ENCODE data around the gene AMBRA1.

Gene AMBRA1

GRCh38 chr11:46478196-46478595 lies 115.6 kb downstream of the AMBRA1 start:
- no peak for TF ChIP-seq CTCF (IDR thresholded peaks at IDR 0.05; ENCODE audit: low read depth, low read length)

GRCh38 chr11:46477136-46477535 lies 116.7 kb downstream of the AMBRA1 start:
- no peak for DNase-seq (ENCODE audit: extremely low read depth, low read depth)
- TF ChIP-seq CTCF (IDR thresholded peaks at IDR 0.05; ENCODE audit: low read depth, low read length), result no peak

More at GRCh38 chr11:46478196-46478595, 115.6 kb downstream of the AMBRA1 start:
- DNase-seq (ENCODE audit: extremely low read depth, low read depth), result no peak

- no peak for DNase-seq (ENCODE audit: extremely low read depth, low read depth)
- TF ChIP-seq CTCF (IDR thresholded peaks at IDR 0.05; ENCODE audit: low read depth, low read length), result no peak
These were observed 117.8 kb downstream of the AMBRA1 start for GRCh38 chr11:46475926-46476545.

- no peak for TF ChIP-seq CTCF (IDR thresholded peaks at IDR 0.05; ENCODE audit: low read depth, low read length)
- no peak for DNase-seq (ENCODE audit: extremely low read depth, low read depth)
These were observed 118.5 kb downstream of the AMBRA1 start for GRCh38 chr11:46475051-46475925.

GRCh38 chr11:46472662-46472994 lies 121.2 kb downstream of the AMBRA1 start:
- no peak for TF ChIP-seq CTCF (IDR thresholded peaks at IDR 0.05; ENCODE audit: low read depth, low read length)

GRCh38 chr11:46471943-46472661 lies 121.7 kb downstream of the AMBRA1 start:
- TF ChIP-seq CTCF (IDR thresholded peaks at IDR 0.05; ENCODE audit: low read depth, low read length), result no peak
- DNase-seq (ENCODE audit: extremely low read depth, low read depth), result no peak

More at GRCh38 chr11:46472662-46472994, 121.2 kb downstream of the AMBRA1 start:
- DNase-seq (ENCODE audit: extremely low read depth, low read depth), result no peak

- no peak for TF ChIP-seq CTCF (IDR thresholded peaks at IDR 0.05; ENCODE audit: low read depth, low read length)
- no peak for DNase-seq (ENCODE audit: extremely low read depth, low read depth)
These were observed 123.9 kb downstream of the AMBRA1 start for GRCh38 chr11:46469926-46470325.

Data from AG09319 (cell line).